RWPE1 (cell line): ENCODE data around the gene DNAAF5.
A peak's percentile ranks its signal among the peaks of the same experiment; 100 is the strongest.

ENCODE experiments used
- CTCF ChIA-PET: fragments of 350-600 bp; sonication (Branson Sonifier 250); formaldehyde crosslinking; extraction: SDS; loops from one replicate; lab custom pipeline; 2021; lab: Yijun Ruan, JAX
- POLR2A ChIA-PET: fragments of 400-600 bp; formaldehyde crosslinking; extraction: SDS; loops from one replicate; lab custom pipeline; 2020; ENCODE audit warnings: antibody characterized with exemption; ENCODE audit not compliant: low non-redundant PET; lab: Yijun Ruan, JAX
- DNase-seq: peaks from one replicate; pipeline ENCODE4 v3.0.0; 2012; ENCODE audit warnings: low spot score
- H3K27ac ChIP-seq: fragments of 450-650 bp; 2 replicates; pipeline ENCODE4 v1.5.1; 2017
- TF ChIP-seq, protein P1 (sequence below): fragments of 450-650 bp; conservative IDR thresholded peaks from 2 replicates; pipeline ENCODE4 v1.5.1; 2017; ENCODE audit warnings: low read depth, mild to moderate bottlenecking

The DNAAF5 gene

GRCh38 chr7:835485-836401, 109.2 kb downstream of the DNAAF5 start:
- peak; percentile 75 for DNase-seq

More at GRCh38 chr7:835485-836401, 109.2 kb downstream of the DNAAF5 start:
- POLR2A ChIA-PET = no interaction called here
- peak overlapping the region; percentile 100 for H3K27ac ChIP-seq
- TF ChIP-seq, protein P1, sequence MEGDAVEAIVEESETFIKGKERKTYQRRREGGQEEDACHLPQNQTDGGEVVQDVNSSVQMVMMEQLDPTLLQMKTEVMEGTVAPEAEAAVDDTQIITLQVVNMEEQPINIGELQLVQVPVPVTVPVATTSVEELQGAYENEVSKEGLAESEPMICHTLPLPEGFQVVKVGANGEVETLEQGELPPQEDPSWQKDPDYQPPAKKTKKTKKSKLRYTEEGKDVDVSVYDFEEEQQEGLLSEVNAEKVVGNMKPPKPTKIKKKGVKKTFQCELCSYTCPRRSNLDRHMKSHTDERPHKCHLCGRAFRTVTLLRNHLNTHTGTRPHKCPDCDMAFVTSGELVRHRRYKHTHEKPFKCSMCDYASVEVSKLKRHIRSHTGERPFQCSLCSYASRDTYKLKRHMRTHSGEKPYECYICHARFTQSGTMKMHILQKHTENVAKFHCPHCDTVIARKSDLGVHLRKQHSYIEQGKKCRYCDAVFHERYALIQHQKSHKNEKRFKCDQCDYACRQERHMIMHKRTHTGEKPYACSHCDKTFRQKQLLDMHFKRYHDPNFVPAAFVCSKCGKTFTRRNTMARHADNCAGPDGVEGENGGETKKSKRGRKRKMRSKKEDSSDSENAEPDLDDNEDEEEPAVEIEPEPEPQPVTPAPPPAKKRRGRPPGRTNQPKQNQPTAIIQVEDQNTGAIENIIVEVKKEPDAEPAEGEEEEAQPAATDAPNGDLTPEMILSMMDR = no peak
- CTCF ChIA-PET = interaction anchor here (0.9 to 1.4 kb wide), 2 partner anchors 18 to 49 kb away, joined by 3 to 5 read pairs; no protein-coding TSS in a partner anchor
